SK-N-SH treated with all-trans-retinoic acid at 6 μM for 48 hours (cell line): ENCODE data around the gene AKNA.

Source experiments
- ARNTL ChIP-seq: fragments of 450-650 bp; formaldehyde crosslinking; IDR thresholded peaks from 2 replicates; pipeline ENCODE4 v1.5.0; 2020; ENCODE audit warnings: low read depth, mild to moderate bottlenecking, moderate library complexity, borderline replicate concordance
- BACH2 ChIP-seq: fragments of 250-450 bp; sonication (Bioruptor Pico); IDR thresholded peaks from 2 replicates; pipeline ENCODE4 v1.9.0; 2021; ENCODE audit warnings: mild to moderate bottlenecking, borderline replicate concordance
- ESRRG ChIP-seq: fragments of 250-450 bp; sonication (Bioruptor Pico); IDR thresholded peaks from 2 replicates; pipeline ENCODE4 v1.6.1; 2021; ENCODE audit warnings: mild to moderate bottlenecking
- GLIS3 ChIP-seq: fragments of 250-450 bp; sonication (Bioruptor Pico); IDR thresholded peaks from 2 replicates; pipeline ENCODE4 v1.5.0; 2020; ENCODE audit warnings: mild to moderate bottlenecking, moderate library complexity
- RARB ChIP-seq: fragments of 250-450 bp; sonication (Bioruptor Pico); IDR thresholded peaks from 2 replicates; pipeline ENCODE4 v1.8.0; 2021; ENCODE audit warnings: mild to moderate bottlenecking, moderate library complexity
- TOX ChIP-seq: fragments of 250-450 bp; sonication (Bioruptor Pico); IDR thresholded peaks from 2 replicates; pipeline ENCODE4 v1.8.0; 2021; ENCODE audit warnings: mild to moderate bottlenecking, moderate library complexity, borderline replicate concordance
- ZC3H10 ChIP-seq: fragments of 250-450 bp; sonication (Bioruptor Pico); IDR thresholded peaks from 2 replicates; pipeline ENCODE4 v1.5.1; 2021; ENCODE audit warnings: mild to moderate bottlenecking, moderate library complexity
- ZFP3 ChIP-seq: fragments of 250-450 bp; sonication (Bioruptor Pico); IDR thresholded peaks from 2 replicates; pipeline ENCODE4 v1.5.0; 2020; ENCODE audit warnings: mild to moderate bottlenecking, moderate library complexity
- ZFP30 ChIP-seq: fragments of 450-650 bp; formaldehyde crosslinking; IDR thresholded peaks from 2 replicates; pipeline ENCODE4 v1.5.0; 2022; ENCODE audit warnings: mild to moderate bottlenecking, moderate library complexity
- ZNF8 ChIP-seq: fragments of 450-650 bp; formaldehyde crosslinking; IDR thresholded peaks from 2 replicates; pipeline ENCODE4 v1.5.0; 2020; ENCODE audit warnings: mild to moderate bottlenecking, moderate library complexity
- TF ChIP-seq, protein P1 (sequence below): fragments of 250-450 bp; sonication (Bioruptor Pico); IDR thresholded peaks from 2 replicates; pipeline ENCODE4 v1.8.0; 2020; ENCODE audit warnings: mild to moderate bottlenecking, moderate library complexity, borderline replicate concordance
- TF ChIP-seq, protein P2 (sequence below): fragments of 250-450 bp; sonication (Bioruptor Pico); IDR thresholded peaks from 2 replicates; pipeline ENCODE4 v1.5.1; 2020; ENCODE audit warnings: low read depth, mild to moderate bottlenecking, moderate library complexity

DNA sequence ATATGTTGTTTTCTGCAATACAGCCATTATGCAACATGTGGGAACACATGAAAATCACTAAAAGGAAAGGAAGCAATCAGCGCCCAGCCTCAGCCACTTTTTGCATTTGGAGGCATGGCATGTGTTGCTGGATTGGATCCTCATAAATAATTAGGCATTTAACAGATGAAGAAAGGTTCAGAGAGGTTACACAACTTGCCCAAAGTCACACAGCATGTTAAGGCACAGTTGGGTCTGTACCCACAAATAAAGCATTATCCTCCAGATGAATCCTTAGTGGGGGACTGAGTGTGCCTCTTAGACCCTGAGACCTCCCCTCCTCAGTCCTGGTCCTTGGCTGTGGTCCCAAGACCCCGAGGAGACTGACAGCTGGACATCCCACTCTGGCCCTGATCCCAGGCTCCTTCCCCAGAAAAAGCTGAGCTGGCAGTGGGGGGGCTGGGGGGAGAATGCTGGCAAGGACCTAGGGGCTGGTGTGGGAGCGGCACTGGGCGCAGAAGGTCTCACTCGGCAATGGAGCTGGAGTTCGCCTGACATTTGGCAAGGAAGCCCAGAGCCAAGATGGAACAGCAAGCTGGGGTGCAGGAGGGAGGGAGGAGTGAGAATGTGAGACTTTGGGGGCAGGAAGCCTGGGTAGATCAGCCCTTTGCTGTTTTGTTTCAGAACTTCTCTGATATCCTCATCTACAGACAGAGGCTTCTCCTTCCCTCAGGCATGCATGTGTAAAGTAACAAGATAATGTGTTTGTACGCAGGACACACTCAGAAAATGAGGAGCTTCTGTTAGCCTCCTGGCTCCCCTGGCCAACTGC lies 6.9 kb upstream of the AKNA start:
- TF ChIP-seq, protein P1, sequence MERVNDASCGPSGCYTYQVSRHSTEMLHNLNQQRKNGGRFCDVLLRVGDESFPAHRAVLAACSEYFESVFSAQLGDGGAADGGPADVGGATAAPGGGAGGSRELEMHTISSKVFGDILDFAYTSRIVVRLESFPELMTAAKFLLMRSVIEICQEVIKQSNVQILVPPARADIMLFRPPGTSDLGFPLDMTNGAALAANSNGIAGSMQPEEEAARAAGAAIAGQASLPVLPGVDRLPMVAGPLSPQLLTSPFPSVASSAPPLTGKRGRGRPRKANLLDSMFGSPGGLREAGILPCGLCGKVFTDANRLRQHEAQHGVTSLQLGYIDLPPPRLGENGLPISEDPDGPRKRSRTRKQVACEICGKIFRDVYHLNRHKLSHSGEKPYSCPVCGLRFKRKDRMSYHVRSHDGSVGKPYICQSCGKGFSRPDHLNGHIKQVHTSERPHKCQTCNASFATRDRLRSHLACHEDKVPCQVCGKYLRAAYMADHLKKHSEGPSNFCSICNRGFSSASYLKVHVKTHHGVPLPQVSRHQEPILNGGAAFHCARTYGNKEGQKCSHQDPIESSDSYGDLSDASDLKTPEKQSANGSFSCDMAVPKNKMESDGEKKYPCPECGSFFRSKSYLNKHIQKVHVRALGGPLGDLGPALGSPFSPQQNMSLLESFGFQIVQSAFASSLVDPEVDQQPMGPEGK (CRISPR knock-in tag) = no peak
- TF ChIP-seq ZNF8 (no peak), ZFP30 (CRISPR knock-in tag) (no peak), ARNTL (no peak), GLIS3 (CRISPR knock-in tag) (no peak), ZFP3 (CRISPR knock-in tag) (no peak), RARB (CRISPR knock-in tag) (no peak), TOX (CRISPR knock-in tag) (no peak), ESRRG (CRISPR knock-in tag) (no peak), ZC3H10 (CRISPR knock-in tag) (no peak), BACH2 (CRISPR knock-in tag) (no peak)
- TF ChIP-seq, protein P2, sequence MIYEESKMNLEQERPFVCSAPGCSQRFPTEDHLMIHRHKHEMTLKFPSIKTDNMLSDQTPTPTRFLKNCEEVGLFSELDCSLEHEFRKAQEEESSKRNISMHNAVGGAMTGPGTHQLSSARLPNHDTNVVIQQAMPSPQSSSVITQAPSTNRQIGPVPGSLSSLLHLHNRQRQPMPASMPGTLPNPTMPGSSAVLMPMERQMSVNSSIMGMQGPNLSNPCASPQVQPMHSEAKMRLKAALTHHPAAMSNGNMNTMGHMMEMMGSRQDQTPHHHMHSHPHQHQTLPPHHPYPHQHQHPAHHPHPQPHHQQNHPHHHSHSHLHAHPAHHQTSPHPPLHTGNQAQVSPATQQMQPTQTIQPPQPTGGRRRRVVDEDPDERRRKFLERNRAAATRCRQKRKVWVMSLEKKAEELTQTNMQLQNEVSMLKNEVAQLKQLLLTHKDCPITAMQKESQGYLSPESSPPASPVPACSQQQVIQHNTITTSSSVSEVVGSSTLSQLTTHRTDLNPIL (CRISPR knock-in tag) = no peak
